ENCODE measurements around the gene FRAS1. TPM values are rescaled to one million over a fixed set of nuclear protein-coding genes. Genes with fewer than 3 reads are reported as not detected.

FRAS1 gene
- total RNA-seq, 1 donor from 2014 or later = 20.2 TPM

GRCh38 chr4:78070731-78071282 is 13.7 kb downstream of the FRAS1 start:
- Histone ChIP-seq H3K27me3 (no peaks in the 10 kb centered on the region), H3K4me1 (no peaks in the 10 kb centered on the region), H3K36me3 (no peaks in the 10 kb centered on the region), H3K9me3 (no peaks in the 10 kb centered on the region), H3K4me3 (no peak overlapping the region), H3K27ac (no peak overlapping the region)
- TF ChIP-seq, protein P1, sequence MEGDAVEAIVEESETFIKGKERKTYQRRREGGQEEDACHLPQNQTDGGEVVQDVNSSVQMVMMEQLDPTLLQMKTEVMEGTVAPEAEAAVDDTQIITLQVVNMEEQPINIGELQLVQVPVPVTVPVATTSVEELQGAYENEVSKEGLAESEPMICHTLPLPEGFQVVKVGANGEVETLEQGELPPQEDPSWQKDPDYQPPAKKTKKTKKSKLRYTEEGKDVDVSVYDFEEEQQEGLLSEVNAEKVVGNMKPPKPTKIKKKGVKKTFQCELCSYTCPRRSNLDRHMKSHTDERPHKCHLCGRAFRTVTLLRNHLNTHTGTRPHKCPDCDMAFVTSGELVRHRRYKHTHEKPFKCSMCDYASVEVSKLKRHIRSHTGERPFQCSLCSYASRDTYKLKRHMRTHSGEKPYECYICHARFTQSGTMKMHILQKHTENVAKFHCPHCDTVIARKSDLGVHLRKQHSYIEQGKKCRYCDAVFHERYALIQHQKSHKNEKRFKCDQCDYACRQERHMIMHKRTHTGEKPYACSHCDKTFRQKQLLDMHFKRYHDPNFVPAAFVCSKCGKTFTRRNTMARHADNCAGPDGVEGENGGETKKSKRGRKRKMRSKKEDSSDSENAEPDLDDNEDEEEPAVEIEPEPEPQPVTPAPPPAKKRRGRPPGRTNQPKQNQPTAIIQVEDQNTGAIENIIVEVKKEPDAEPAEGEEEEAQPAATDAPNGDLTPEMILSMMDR (IDR thresholded peaks at IDR 0.05) = no peak
- DNase-seq (no peak), ATAC-seq (no peak)
- intact Hi-C loops (cut with DNase I) = no loop called here

- TF ChIP-seq, protein P1 (IDR thresholded peaks at IDR 0.05) = no peak
- Histone ChIP-seq H3K27me3 (no peaks in the 10 kb centered on the region), H3K36me3 (no peaks in the 10 kb centered on the region), H3K27ac (no peak overlapping the region), H3K9me3 (no peaks in the 10 kb centered on the region), H3K4me3 (no peak overlapping the region), H3K4me1 (no peaks in the 10 kb centered on the region)
- ATAC-seq = no peak
- intact Hi-C loops (cut with DNase I) = no loop called here
- no peak for DNase-seq
These were observed 17.6 kb downstream of the FRAS1 start for GRCh38 chr4:78074759-78075158.

GRCh38 chr4:78075986-78076385 is 18.9 kb downstream of the FRAS1 start:
- TF ChIP-seq, protein P1 (IDR thresholded peaks at IDR 0.05) = no peak
- no peaks in the 10 kb centered on the region for H3K4me1 ChIP-seq
- no peaks in the 10 kb centered on the region for H3K27me3 ChIP-seq
- H3K36me3 ChIP-seq = no peaks in the 10 kb centered on the region
- H3K27ac ChIP-seq = no peak overlapping the region
- H3K9me3 ChIP-seq = no peaks in the 10 kb centered on the region
- DNase-seq (no peak), ATAC-seq (no peak)
- no peak overlapping the region for H3K4me3 ChIP-seq
- intact Hi-C loops (cut with DNase I) = no loop called here

GRCh38 chr4:78078101-78078500 is 21.0 kb downstream of the FRAS1 start:
- H3K27ac ChIP-seq = no peak overlapping the region
- no peaks in the 10 kb centered on the region for H3K36me3 ChIP-seq
- ATAC-seq (no peak), DNase-seq (no peak)
- no peaks in the 10 kb centered on the region for H3K4me1 ChIP-seq
- H3K27me3 ChIP-seq = no peaks in the 10 kb centered on the region
- H3K4me3 ChIP-seq = no peak overlapping the region
- TF ChIP-seq, protein P1 (IDR thresholded peaks at IDR 0.05) = no peak
- no peaks in the 10 kb centered on the region for H3K9me3 ChIP-seq
- intact Hi-C loops (cut with DNase I) = no loop called here

GRCh38 chr4:78079726-78080430 is 22.8 kb downstream of the FRAS1 start:
- no peaks in the 10 kb centered on the region for H3K27me3 ChIP-seq
- H3K9me3 ChIP-seq = no peaks in the 10 kb centered on the region
- H3K4me1 ChIP-seq = no peaks in the 10 kb centered on the region
- H3K36me3 ChIP-seq = no peaks in the 10 kb centered on the region
- intact Hi-C loops (cut with DNase I) = no loop called here
- no peak for DNase-seq
- no peak overlapping the region for H3K27ac ChIP-seq
- TF ChIP-seq, protein P1 (IDR thresholded peaks at IDR 0.05) = no peak
- H3K4me3 ChIP-seq = no peak overlapping the region
- ATAC-seq = no peak

Measured in upper lobe of right lung (tissue), 1 donor.